ENCODE results near the gene PKD1L1.

DNA sequence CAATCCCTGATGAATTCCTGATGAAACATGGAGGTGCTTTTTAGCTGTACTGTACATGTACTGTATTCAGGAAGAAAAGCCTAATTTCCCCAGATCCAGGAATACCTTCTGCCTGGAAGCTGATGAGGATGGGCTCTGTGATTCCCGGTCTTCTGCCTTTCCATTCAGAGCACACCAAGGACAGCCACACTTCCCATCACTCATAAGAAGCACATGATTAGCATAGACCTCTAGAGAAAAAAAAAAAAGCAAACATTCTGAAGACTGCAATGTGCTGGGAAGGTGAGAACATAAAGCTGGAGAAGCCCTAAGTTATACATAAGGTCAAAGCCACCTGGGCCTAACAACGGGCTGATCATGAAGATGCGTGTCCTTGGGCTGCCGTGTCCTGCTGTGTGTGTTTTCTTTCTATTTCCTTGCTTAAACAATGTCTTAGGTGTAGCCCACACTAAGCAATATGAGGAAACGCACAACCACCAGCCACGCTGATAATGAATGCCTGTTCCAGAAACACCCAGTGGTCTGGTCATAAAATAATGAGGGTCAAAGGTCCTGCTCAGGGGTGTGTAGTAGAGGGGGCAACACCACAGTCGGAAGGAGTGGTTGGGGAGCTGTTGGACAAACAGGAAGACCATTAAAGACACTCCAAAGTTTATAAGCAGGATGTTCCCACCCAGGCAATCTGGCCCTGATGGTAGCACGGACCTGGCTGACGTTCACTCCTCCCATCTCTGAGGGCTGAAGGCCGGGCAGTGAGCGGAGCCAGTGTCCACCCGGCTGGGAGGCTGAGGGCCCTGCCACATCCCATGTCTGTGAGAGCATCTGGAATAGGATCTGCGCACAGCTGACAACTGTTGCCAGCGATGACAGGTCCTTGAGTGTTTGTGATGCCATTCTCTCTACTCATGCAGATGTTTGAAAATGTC lies 7.9 kb downstream of the PKD1L1 start:
- TF ChIP-seq, protein P1, sequence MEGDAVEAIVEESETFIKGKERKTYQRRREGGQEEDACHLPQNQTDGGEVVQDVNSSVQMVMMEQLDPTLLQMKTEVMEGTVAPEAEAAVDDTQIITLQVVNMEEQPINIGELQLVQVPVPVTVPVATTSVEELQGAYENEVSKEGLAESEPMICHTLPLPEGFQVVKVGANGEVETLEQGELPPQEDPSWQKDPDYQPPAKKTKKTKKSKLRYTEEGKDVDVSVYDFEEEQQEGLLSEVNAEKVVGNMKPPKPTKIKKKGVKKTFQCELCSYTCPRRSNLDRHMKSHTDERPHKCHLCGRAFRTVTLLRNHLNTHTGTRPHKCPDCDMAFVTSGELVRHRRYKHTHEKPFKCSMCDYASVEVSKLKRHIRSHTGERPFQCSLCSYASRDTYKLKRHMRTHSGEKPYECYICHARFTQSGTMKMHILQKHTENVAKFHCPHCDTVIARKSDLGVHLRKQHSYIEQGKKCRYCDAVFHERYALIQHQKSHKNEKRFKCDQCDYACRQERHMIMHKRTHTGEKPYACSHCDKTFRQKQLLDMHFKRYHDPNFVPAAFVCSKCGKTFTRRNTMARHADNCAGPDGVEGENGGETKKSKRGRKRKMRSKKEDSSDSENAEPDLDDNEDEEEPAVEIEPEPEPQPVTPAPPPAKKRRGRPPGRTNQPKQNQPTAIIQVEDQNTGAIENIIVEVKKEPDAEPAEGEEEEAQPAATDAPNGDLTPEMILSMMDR (IDR thresholded peaks at IDR 0.05) = no peak
- TF ChIP-seq EZH2 (IDR thresholded peaks at IDR 0.05; ENCODE audit: borderline replicate concordance, insufficient read depth, low read depth, low read length, poor library complexity, severe bottlenecking) = no peak

Data from B cell (primary cell).